ENCODE data around the gene MYH16. TPM values are rescaled to one million over a fixed set of nuclear protein-coding genes. Genes with fewer than 3 reads are reported as not detected.

The MYH16 gene
- total and polyA plus RNA-seq, 9 of the 15 experiments (the other 6 are each of a cell fraction or from before 2014, with no cell fraction given), result 0.09 TPM; not detected in 8

DNA sequence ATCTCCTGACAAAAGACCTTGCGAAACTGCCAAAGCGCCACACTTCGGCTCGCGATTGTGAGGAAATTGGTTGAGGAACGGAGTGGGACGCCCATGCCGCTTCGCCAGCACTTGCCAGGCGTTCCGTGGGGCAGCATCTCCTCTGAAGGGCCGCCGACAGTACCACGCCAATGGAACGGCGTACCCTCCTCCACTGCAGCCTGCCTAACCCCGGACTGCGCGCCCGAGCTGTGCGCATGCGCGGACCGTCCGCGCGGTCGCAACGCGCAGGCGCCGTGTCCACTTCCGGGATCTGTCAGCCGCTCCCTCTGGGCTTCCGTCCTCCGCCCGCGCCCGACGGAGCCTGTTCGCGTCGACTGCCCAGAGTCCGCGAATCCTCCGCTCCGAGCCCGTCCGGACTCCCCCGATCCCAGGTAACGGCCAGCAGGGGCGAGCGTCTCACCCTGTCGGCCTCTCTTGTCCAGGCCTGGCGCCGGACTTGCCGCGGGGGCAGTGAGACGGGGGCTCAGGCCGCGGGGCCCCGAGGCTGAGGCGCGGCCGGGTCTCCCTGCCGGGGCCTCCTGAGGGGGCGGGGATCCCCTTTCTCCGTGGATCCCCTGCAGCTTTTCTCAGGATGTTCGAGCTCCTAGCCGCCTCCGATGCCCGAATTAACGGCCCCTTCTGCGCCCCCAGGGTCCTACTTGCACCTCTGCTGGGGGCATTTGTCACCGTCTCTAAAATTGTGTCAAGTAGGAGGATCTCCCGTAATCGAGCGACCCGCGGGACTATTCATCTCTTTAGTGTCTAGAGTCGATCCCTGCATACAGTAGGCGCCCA, 53.2 kb downstream of the MYH16 start, which contains the start of gene ARPC1A (continued):
- TF ChIP-seq POLR2G (IDR thresholded peaks at IDR 0.05; ENCODE audit: low read depth, low read length) (peak; percentile 95), CBX3 (IDR thresholded peaks at IDR 0.05; ENCODE audit: borderline replicate concordance in 1 of 2, low read length in 2 of 2) (peak in 1 of 2 experiments; percentile 60; a peak in 1 of 3 replicates), BCOR (IDR thresholded peaks at IDR 0.05) (0 out of 2 replicates have a peak, but pooled peaks have one; percentile 39), FUS (optimal IDR thresholded peaks at IDR 0.05; ENCODE audit: low read depth, low read length) (no peak), ZBTB11 (CRISPR knock-in tag; IDR thresholded peaks at IDR 0.05) (peak in 1 of 3 experiments; percentile 72; a peak in 2 of 6 replicates), TARDBP (IDR thresholded peaks at IDR 0.05) (no peak; the same call in 1 of the 2 replicates), SP2 (IDR thresholded peaks at IDR 0.05; ENCODE audit: extremely low read depth, low read depth, low read length, poor library complexity, severe bottlenecking) (no peak), HES1 (IDR thresholded peaks at IDR 0.05; ENCODE audit: low read depth) (no peak), NR3C1 (CRISPR knock-in tag; IDR thresholded peaks at IDR 0.05) (no peak), DIDO1 (tag; IDR thresholded peaks at IDR 0.05; ENCODE audit: low read depth) (no peak), E2F3 (CRISPR knock-in tag; IDR thresholded peaks at IDR 0.05) (no peak), E2F8 (IDR thresholded peaks at IDR 0.05; ENCODE audit: low read depth, partially characterized antibody) (peak; percentile 80), ZNF41 (CRISPR knock-in tag; conservative IDR thresholded peaks at IDR 0.05) (no peak), EHMT2 (IDR thresholded peaks at IDR 0.05) (no peak), ZNF174 (CRISPR knock-in tag; IDR thresholded peaks at IDR 0.05) (no peak), SUPT5H (IDR thresholded peaks at IDR 0.05) (peak; percentile 96)
- TF ChIP-seq, protein P1, sequence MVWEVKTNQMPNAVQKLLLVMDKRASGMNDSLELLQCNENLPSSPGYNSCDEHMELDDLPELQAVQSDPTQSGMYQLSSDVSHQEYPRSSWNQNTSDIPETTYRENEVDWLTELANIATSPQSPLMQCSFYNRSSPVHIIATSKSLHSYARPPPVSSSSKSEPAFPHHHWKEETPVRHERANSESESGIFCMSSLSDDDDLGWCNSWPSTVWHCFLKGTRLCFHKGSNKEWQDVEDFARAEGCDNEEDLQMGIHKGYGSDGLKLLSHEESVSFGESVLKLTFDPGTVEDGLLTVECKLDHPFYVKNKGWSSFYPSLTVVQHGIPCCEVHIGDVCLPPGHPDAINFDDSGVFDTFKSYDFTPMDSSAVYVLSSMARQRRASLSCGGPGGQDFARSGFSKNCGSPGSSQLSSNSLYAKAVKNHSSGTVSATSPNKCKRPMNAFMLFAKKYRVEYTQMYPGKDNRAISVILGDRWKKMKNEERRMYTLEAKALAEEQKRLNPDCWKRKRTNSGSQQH (CRISPR knock-in tag; IDR thresholded peaks at IDR 0.05), result no peak

All from K562 (cell line).